Smooth muscle cell (in vitro differentiated cells): ENCODE data around the gene PLXNA3. TPM values are rescaled to one million over a fixed set of nuclear protein-coding genes. Genes with fewer than 3 reads are reported as not detected.

ENCODE experiments used
- DNase-seq: peaks from one replicate; lab custom pipeline; 2025; ENCODE audit not compliant: unreplicated experiment; lab: John Stamatoyannopoulos, UW
- H2AFZ ChIP-seq: fragments of 200-600 bp; sonication (generic); 2 replicates; pipeline ENCODE4 v1.6.0; 2016; ENCODE audit warnings: antibody characterized with exemption, low read depth, mild to moderate bottlenecking
- H3F3A ChIP-seq: fragments of 200-600 bp; sonication (generic); 2 replicates; pipeline ENCODE4 v1.6.0; 2017; ENCODE audit warnings: antibody characterized with exemption, low read depth
- H3K27ac ChIP-seq: fragments of 200-600 bp; sonication (generic); 2 replicates; pipeline ENCODE4 v1.5.1; 2016; ENCODE audit warnings: low read depth, mild to moderate bottlenecking
- H3K27me3 ChIP-seq: fragments of 200-600 bp; sonication (generic); 2 replicates; pipeline ENCODE4 v1.6.1; 2016; ENCODE audit warnings: low read depth, mild to moderate bottlenecking
- H3K36me3 ChIP-seq: fragments of 200-600 bp; sonication (generic); 2 replicates; pipeline ENCODE4 v1.5.1; 2016; ENCODE audit warnings: low read depth
- H3K4me1 ChIP-seq: fragments of 200-600 bp; sonication (generic); 2 replicates; pipeline ENCODE4 v1.5.1; 2016; ENCODE audit warnings: low read depth
- H3K4me2 ChIP-seq: fragments of 200-600 bp; sonication (generic); 2 replicates; pipeline ENCODE4 v1.6.0; 2016; ENCODE audit warnings: mild to moderate bottlenecking
- H3K4me3 ChIP-seq: fragments of 200-600 bp; sonication (generic); 2 replicates; pipeline ENCODE4 v1.5.1; 2016; ENCODE audit warnings: mild to moderate bottlenecking
- H3K79me2 ChIP-seq: fragments of 200-600 bp; sonication (generic); 2 replicates; pipeline ENCODE4 v1.6.0; 2016; ENCODE audit warnings: low read depth, mild to moderate bottlenecking
- H3K9ac ChIP-seq: fragments of 200-600 bp; sonication (generic); 2 replicates; pipeline ENCODE4 v1.6.0; 2016; ENCODE audit warnings: low read depth
- H3K9me3 ChIP-seq: fragments of 200-600 bp; sonication (generic); replicated peaks from 2 replicates; pipeline ENCODE4 v1.5.1; 2016; ENCODE audit warnings: low read depth
- H4K20me1 ChIP-seq: fragments of 200-600 bp; sonication (generic); 2 replicates; pipeline ENCODE4 v1.6.0; 2016; ENCODE audit warnings: low read depth
- WGBS: methylation state at CpG from one replicate; pipeline ENCODE4 v1.1.7; 2016; ENCODE audit warnings: low lambda C conversion rate; 5-methylcytosine and 5-hydroxymethylcytosine counted together
- polyA plus RNA-seq: library from polyadenylated mRNA; unstranded; fragments of >200 nt; fragmentation: Nextera tagmentation; extraction: Ambion mirVana; gene quantifications from 2 replicates; pipeline ENCODE4 v1.2.1, GENCODE V29; 2016
- total RNA-seq: library from RNA; depleted of rRNA; stranded (reverse); fragments of >200 nt; gene quantifications from 2 replicates; pipeline ENCODE4 v1.2.3, GENCODE V29; 2014
- TF ChIP-seq, protein P1 (sequence below): fragments of 200-600 bp; sonication (generic); IDR thresholded peaks from 2 replicates; pipeline ENCODE4 v1.5.1; 2017; ENCODE audit warnings: borderline replicate concordance, mild to moderate bottlenecking, antibody characterized with exemption; ENCODE audit not compliant: insufficient read depth, poor library complexity, severe bottlenecking

PLXNA3 gene
- total and polyA plus RNA-seq, 2 experiments from 2014 or later = 33.6 to 38.2 TPM

DNA sequence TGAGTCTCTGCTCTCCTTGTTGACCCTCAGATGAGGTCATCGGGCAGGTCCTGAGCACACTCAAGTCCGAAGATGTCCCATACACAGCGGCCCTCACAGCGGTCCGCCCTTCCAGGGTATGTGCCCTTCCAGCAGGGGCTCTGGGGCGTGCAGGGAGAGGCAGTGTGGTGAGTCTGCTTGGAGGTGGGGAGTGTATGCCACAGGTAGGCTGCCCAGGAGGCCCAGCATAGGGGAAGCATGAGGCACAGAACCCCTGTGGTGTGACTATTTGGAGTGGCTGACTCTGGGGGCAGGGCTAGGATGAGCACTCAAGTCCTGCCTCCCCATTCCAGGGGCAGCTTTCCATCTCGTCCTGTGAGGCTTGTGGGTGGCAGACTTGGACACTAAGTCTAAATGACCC is 24.5 kb upstream of the PLXNA3 start:
- Histone ChIP-seq H3K79me2 (peaks cover 28% of the 10 kb centered on the region), H2AFZ (no peak overlapping the region), H3K4me2 (no peak overlapping the region), H3K9ac (no peak overlapping the region), H3K36me3 (no peaks in the 10 kb centered on the region), H3K27me3 (no peaks in the 10 kb centered on the region), H4K20me1 (peaks cover 8% of the 10 kb centered on the region), H3K27ac (no peak overlapping the region), H3K9me3 (no peaks in the 10 kb centered on the region), H3K4me3 (no peak overlapping the region), H3K4me1 (peaks cover 4% of the 10 kb centered on the region), H3F3A (no peaks in the 10 kb centered on the region)
- DNase-seq = no peak
- TF ChIP-seq, protein P1, sequence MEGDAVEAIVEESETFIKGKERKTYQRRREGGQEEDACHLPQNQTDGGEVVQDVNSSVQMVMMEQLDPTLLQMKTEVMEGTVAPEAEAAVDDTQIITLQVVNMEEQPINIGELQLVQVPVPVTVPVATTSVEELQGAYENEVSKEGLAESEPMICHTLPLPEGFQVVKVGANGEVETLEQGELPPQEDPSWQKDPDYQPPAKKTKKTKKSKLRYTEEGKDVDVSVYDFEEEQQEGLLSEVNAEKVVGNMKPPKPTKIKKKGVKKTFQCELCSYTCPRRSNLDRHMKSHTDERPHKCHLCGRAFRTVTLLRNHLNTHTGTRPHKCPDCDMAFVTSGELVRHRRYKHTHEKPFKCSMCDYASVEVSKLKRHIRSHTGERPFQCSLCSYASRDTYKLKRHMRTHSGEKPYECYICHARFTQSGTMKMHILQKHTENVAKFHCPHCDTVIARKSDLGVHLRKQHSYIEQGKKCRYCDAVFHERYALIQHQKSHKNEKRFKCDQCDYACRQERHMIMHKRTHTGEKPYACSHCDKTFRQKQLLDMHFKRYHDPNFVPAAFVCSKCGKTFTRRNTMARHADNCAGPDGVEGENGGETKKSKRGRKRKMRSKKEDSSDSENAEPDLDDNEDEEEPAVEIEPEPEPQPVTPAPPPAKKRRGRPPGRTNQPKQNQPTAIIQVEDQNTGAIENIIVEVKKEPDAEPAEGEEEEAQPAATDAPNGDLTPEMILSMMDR = no peak
- 85% methylated on average over 7 of the region's 7 CpGs for WGBS

DNA sequence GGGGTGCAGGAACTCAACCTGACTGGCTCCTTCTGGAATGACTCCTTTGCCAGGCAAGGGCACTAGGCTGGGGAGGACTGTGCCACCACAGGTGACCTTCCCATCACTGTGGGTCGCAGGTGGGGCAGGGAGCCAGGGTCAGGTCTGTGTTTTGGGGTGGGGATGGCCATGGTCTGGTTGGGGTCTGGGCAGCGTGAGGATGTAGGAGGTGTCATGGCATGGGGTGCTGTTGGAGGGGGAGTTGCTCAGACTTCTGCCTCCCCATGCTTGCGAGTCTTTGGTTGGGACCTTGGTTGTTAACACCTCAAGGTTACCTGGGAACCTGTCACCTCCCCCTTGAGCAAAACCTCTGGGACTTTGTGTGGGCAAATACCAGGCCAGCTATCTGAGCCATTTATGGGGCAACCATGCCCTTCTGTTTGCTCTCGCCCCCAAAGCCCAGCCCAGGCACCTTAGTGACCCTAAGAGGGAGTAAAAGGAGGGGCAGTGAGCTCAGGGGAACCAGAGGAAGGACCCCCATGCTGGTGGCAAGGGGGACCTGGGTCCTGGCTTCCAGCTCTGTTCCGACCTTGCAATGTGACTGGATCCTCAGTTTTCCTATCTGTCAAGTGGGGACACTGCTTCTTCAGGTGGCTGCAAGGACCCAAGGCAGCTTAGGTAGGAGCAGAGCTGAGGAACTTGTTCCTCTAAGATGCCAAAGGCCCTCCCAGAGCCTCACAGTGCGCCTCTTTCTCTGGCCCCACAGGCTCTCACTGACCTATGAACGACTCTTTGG is 23.5 kb upstream of the PLXNA3 start:
- Histone ChIP-seq H3K4me3 (no peak overlapping the region), H3K36me3 (no peaks in the 10 kb centered on the region), H3K9me3 (no peaks in the 10 kb centered on the region), H3K79me2 (peaks cover 28% of the 10 kb centered on the region), H3F3A (no peaks in the 10 kb centered on the region), H3K9ac (no peak overlapping the region), H3K4me2 (no peak overlapping the region), H3K27me3 (no peaks in the 10 kb centered on the region), H2AFZ (no peak overlapping the region), H3K4me1 (peaks cover 4% of the 10 kb centered on the region), H3K27ac (no peak overlapping the region), H4K20me1 (peaks cover 18% of the 10 kb centered on the region)
- 84% methylated on average over 7 of the region's 7 CpGs for WGBS
- no peak for DNase-seq
- TF ChIP-seq, protein P1 = no peak

DNA sequence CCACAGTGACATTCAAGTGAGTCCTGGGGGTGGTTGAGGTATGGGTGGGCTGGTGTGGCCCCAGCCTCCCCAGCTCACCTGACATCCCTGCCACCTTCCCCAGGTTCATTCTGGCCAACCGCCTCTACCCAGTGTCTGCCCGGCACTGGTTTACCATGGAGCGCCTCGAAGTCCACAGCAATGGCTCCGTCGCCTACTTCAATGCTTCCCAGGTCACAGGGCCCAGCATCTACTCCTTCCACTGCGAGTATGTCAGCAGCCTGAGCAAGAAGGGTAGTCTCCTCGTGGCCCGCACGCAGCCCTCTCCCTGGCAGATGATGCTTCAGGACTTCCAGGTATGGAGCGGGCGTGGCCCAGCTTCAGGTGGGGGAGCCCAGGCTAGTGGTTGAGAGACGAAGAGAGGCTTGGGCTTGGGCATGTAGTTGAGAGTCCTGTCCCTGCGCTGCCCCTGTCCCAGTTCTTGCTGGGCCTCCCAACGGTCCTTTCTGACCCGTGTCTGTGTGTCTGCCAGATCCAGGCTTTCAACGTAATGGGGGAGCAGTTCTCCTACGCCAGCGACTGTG is 22.8 kb upstream of the PLXNA3 start:
- no peak for DNase-seq
- peaks cover 4% of the 10 kb centered on the region for H3K4me1 ChIP-seq
- TF ChIP-seq, protein P1 = no peak
- 92% methylated on average over 16 of the region's 19 CpGs for WGBS
- no peak overlapping the region for H2AFZ ChIP-seq
- H4K20me1 ChIP-seq = peaks cover 21% of the 10 kb centered on the region
- no peak overlapping the region for H3K27ac ChIP-seq
- no peaks in the 10 kb centered on the region for H3K36me3 ChIP-seq
- H3K9me3 ChIP-seq = no peaks in the 10 kb centered on the region
- no peak overlapping the region for H3K4me3 ChIP-seq
- no peaks in the 10 kb centered on the region for H3F3A ChIP-seq
- no peaks in the 10 kb centered on the region for H3K27me3 ChIP-seq
- H3K4me2 ChIP-seq = no peak overlapping the region
- H3K79me2 ChIP-seq = peaks cover 32% of the 10 kb centered on the region
- no peak overlapping the region for H3K9ac ChIP-seq
